Stimulated activated CD8-positive, alpha-beta memory T cell treated with anti-CD3 and anti-CD28 coated beads, Interleukin-12 subunit alpha, Interleukin-12 subunit beta, amount 100 ng/mL, for 24 hours (primary cell): ENCODE measurements around the gene SLC27A1.
"Not testable (repeated sequence)": the region's sequence is repeated elsewhere in the genome, so short reads cannot be mapped to it uniquely, and the experiment has no call there.

Experiments
- DNase-seq: peaks from one replicate; pipeline ENCODE4 v3.0.0-alpha.2; 2020; ENCODE audit errors: extremely low read depth

The SLC27A1 gene

GRCh38 chr19:17511724-17512573 is 41.6 kb downstream of the SLC27A1 start:
- DNase-seq = peak; percentile 72

- DNase-seq = no peak
These were observed 42.2 kb downstream of the SLC27A1 start for GRCh38 chr19:17512574-17512939.

- no peak for DNase-seq
These were observed 45.3 kb downstream of the SLC27A1 start for GRCh38 chr19:17515408-17516149.

- no peak for DNase-seq
These were observed 47.6 kb downstream of the SLC27A1 start for GRCh38 chr19:17517898-17518297.

- DNase-seq = not testable (repeated sequence)
These were observed 48.3 kb downstream of the SLC27A1 start for GRCh38 chr19:17518654-17519053.

- DNase-seq = no peak
These were observed 49.6 kb downstream of the SLC27A1 start for GRCh38 chr19:17519967-17520366.

- no peak for DNase-seq
These were observed 50.5 kb downstream of the SLC27A1 start for GRCh38 chr19:17520865-17521264.

- no peak for DNase-seq
These were observed 52.9 kb downstream of the SLC27A1 start for GRCh38 chr19:17522988-17523872.

GRCh38 chr19:17524651-17525050 is 54.3 kb downstream of the SLC27A1 start:
- no peak for DNase-seq

- no peak for DNase-seq
These were observed 54.8 kb downstream of the SLC27A1 start for GRCh38 chr19:17525141-17525540.

GRCh38 chr19:17526922-17527321 is 56.6 kb downstream of the SLC27A1 start:
- DNase-seq = no peak

GRCh38 chr19:17527326-17527725 is 57.0 kb downstream of the SLC27A1 start:
- no peak for DNase-seq

- DNase-seq = no peak
These were observed 58.3 kb downstream of the SLC27A1 start for GRCh38 chr19:17528610-17529009.

GRCh38 chr19:17529239-17530158 is 59.2 kb downstream of the SLC27A1 start:
- no peak for DNase-seq

GRCh38 chr19:17530586-17530985 is 60.3 kb downstream of the SLC27A1 start:
- no peak for DNase-seq

GRCh38 chr19:17532116-17532515 is 61.8 kb downstream of the SLC27A1 start:
- no peak for DNase-seq

- no peak for DNase-seq
These were observed 62.2 kb downstream of the SLC27A1 start for GRCh38 chr19:17532557-17532956.

- no peak for DNase-seq
These were observed 64.4 kb downstream of the SLC27A1 start for GRCh38 chr19:17534767-17535166.

- no peak for DNase-seq
These were observed 66.6 kb downstream of the SLC27A1 start for GRCh38 chr19:17536955-17537354.

GRCh38 chr19:17538684-17539237 is 68.4 kb downstream of the SLC27A1 start:
- DNase-seq = no peak
